GM12878 (cell line): ENCODE measurements around the gene WDR12. TPM values are rescaled to one million over a fixed set of nuclear protein-coding genes. Genes with fewer than 3 reads are reported as not detected.
A peak's percentile ranks its signal among the peaks of the same experiment; 100 is the strongest.

ENCODE experiments used
- CREB1 ChIP-seq: IDR thresholded peaks from 2 replicates; pipeline ENCODE4 v1.6.1; 2012; ENCODE audit warnings: low read depth, mild to moderate bottlenecking, inconsistent platforms
- ESRRA ChIP-seq: IDR thresholded peaks from 2 replicates; pipeline ENCODE4 v1.6.1; 2012; ENCODE audit warnings: mild to moderate bottlenecking, low read length, improper control_type of control experiment
- HDGF ChIP-seq: fragments of 450-650 bp; IDR thresholded peaks from 2 replicates; pipeline ENCODE4 v1.6.1; 2016; ENCODE audit warnings: antibody characterized with exemption
- MEF2B ChIP-seq: fragments of 450-650 bp; IDR thresholded peaks from 2 replicates; pipeline ENCODE4 v1.6.1; 2018; ENCODE audit warnings: mild to moderate bottlenecking, moderate library complexity; ENCODE audit not compliant: partially characterized antibody, poor library complexity, severe bottlenecking
- NBN ChIP-seq: fragments of 450-650 bp; IDR thresholded peaks from 2 replicates; pipeline ENCODE4 v1.6.1; 2016
- NRF1 ChIP-seq: conservative IDR thresholded peaks from 2 replicates; pipeline ENCODE4 v1.6.1; 2011; ENCODE audit warnings: mild to moderate bottlenecking, low read depth, low read length, improper control_type of control experiment
- RAD51 ChIP-seq: fragments of 450-650 bp; IDR thresholded peaks from 2 replicates; pipeline ENCODE4 v1.6.1; 2016; ENCODE audit warnings: moderate library complexity, mild to moderate bottlenecking, inconsistent platforms
- SMARCA5 ChIP-seq: fragments of 450-650 bp; IDR thresholded peaks from 2 replicates; pipeline ENCODE4 v1.6.1; 2017; ENCODE audit warnings: mild to moderate bottlenecking
- SMC3 ChIP-seq: IDR thresholded peaks from 2 replicates; pipeline ENCODE4 v1.6.1; 2011; ENCODE audit warnings: low read length, improper control_type of control experiment, borderline replicate concordance
- YY1 ChIP-seq: IDR thresholded peaks from 2 replicates; pipeline ENCODE4 v1.6.1; 2011; ENCODE audit warnings: low read depth, mild to moderate bottlenecking, low read length
- polyA plus RNA-seq, 11 experiments: library from polyadenylated mRNA; depleted of rRNA in 4 of 11; unstranded in 6 of 11; stranded (reverse) in 5 of 11; fragments of >200 nt; fragmentation: Nextera tagmentation in 4 of 11; fragmentation: Illumina TruSeq in 1 of 11; extraction: Ambion mirVana in 4 of 11; extraction: Trizol in 1 of 11; gene quantifications; 1 replicate in 1 of 11; 2 replicates in 10 of 11; pipeline versions ENCODE4 v1.2.1 to v1.2.3, GENCODE V29; 2011 to 2016; ENCODE audit warnings: inconsistent platforms in 2 of 11, missing spikeins in 2 of 11, low read depth in 1 of 11
- total RNA-seq, 4 experiments: library from RNA; depleted of rRNA in 3 of 4; stranded (reverse); fragments of >200 nt in 3 of 4; fragmentation: Illumina TruSeq in 1 of 4; extraction: Trizol in 1 of 4; gene quantifications; 2 replicates each; pipeline versions ENCODE4 v1.2.1 to v1.2.3, GENCODE V29; 2013 to 2021
- TF ChIP-seq, protein P1 (sequence below): IDR thresholded peaks from 2 replicates; pipeline ENCODE4 v1.6.1; 2011; ENCODE audit warnings: borderline replicate concordance, low read depth, mild to moderate bottlenecking, moderate library complexity, mixed read lengths, low read length; ENCODE audit not compliant: insufficient read depth; ENCODE audit errors: extremely low read length
- TF ChIP-seq, protein P2 (sequence below): fragments of 450-650 bp; IDR thresholded peaks from 2 replicates; pipeline ENCODE4 v1.6.1; 2016; ENCODE audit warnings: mild to moderate bottlenecking

The WDR12 gene
- total and polyA plus RNA-seq, 10 of the 15 experiments (the other 5 are each of a cell fraction or from before 2014, with no cell fraction given): 52.9 to 256 (median 108) TPM

DNA sequence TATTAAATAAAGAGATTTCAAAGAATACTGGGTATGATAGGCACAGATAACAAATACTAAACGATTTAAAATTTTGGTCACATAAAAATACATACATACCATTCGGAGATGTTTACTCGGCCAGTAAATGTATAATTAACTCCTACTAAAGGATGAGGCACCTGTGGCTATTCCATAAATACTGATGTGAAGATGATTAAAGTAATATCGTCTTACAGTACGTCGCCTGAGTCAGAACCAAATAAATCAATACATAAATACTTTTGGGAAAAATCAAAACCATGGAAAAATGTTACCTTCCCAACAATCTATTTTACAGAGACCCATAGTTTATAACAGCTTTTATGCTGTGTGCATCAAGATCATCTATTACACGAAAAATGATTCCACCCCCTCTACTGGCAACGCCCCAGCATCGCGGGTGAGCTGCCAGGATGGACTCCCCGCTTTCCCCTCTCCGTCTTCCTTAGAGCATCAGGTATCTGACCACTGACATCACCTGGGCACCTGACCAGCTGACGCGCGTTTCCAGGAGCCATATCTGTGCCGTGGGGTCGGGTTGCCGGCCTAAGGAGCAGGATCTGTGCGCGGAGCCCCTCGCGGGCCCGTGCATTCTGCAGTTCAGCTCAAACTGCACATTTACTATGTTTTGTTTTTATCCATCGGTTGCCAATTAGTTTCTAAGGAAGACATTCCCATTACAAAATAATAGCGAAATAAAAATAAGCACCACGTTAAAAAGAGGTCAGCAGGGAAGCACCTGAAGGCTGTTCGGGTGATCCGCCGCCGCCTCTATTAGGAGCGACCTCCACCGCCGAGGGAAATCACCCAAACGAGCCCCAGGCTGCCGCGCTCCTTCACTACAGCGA lies 40.8 kb downstream of the WDR12 start (continued):
- TF ChIP-seq NRF1: no peak
- no peak for TF ChIP-seq MEF2B
- TF ChIP-seq HDGF: 0 out of 2 replicates have a peak, but pooled peaks have one; percentile 37
- TF ChIP-seq SMARCA5: 0 out of 2 replicates have a peak, but pooled peaks have one; percentile 17
- TF ChIP-seq CREB1: 0 out of 2 replicates have a peak, but pooled peaks have one; percentile 39
- TF ChIP-seq YY1: peak; percentile 63; the same call in 1 of the 2 replicates
- TF ChIP-seq ESRRA: no peak
- TF ChIP-seq RAD51: peak; percentile 58
- TF ChIP-seq, protein P1, sequence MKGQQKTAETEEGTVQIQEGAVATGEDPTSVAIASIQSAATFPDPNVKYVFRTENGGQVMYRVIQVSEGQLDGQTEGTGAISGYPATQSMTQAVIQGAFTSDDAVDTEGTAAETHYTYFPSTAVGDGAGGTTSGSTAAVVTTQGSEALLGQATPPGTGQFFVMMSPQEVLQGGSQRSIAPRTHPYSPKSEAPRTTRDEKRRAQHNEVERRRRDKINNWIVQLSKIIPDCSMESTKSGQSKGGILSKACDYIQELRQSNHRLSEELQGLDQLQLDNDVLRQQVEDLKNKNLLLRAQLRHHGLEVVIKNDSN: peak; percentile 53
- TF ChIP-seq NBN: 0 out of 2 replicates have a peak, but pooled peaks have one; percentile 60
- TF ChIP-seq, protein P2, sequence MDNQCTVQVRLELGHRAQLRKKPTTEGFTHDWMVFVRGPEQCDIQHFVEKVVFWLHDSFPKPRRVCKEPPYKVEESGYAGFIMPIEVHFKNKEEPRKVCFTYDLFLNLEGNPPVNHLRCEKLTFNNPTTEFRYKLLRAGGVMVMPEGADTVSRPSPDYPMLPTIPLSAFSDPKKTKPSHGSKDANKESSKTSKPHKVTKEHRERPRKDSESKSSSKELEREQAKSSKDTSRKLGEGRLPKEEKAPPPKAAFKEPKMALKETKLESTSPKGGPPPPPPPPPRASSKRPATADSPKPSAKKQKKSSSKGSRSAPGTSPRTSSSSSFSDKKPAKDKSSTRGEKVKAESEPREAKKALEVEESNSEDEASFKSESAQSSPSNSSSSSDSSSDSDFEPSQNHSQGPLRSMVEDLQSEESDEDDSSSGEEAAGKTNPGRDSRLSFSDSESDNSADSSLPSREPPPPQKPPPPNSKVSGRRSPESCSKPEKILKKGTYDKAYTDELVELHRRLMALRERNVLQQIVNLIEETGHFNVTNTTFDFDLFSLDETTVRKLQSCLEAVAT: 0 out of 2 replicates have a peak, but pooled peaks have one; percentile 27
- peak; percentile 56 for TF ChIP-seq SMC3
